C1 segment of cervical spinal cord (tissue), 14 donors: ENCODE data around the gene ASTN2.
"Not testable (repeated sequence)": the region's sequence is repeated elsewhere in the genome, so short reads cannot be mapped to it uniquely, and the experiment has no call there.

ENCODE experiments used
- DNase-seq, 14 donors: peaks; one replicate each; lab custom pipeline; 2025; lab: John Stamatoyannopoulos, UW

ASTN2 gene

DNA sequence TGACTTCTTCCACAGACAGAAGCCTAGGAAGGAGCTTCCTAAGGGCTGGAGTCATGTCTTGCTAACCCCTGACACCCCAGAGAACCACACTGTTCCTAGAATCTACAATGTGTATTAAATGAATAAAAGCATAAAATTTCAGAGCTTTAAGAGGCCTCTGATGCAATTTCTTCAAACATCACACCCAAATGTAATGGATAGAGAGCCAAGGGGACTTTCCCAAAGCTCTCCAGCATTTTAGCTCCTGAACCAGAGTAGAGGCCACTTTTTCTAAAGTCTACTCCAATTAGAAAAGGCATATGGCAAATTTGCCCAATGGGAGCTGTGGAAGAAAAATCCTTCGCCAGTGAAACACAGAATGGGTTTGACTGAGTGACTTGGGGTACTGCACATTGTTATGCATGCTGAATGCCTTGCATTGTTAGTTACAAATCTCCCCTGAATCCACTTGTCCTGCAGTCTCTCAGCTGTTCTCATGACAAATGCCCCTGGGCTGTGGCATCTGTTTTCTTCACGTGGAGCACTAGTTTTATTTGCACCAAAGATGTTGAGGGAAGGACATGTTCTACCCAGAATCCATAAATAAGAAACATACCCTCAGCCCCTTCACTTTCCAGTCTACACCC, 334.0 kb downstream of the ASTN2 start:
- no peak for DNase-seq

DNA sequence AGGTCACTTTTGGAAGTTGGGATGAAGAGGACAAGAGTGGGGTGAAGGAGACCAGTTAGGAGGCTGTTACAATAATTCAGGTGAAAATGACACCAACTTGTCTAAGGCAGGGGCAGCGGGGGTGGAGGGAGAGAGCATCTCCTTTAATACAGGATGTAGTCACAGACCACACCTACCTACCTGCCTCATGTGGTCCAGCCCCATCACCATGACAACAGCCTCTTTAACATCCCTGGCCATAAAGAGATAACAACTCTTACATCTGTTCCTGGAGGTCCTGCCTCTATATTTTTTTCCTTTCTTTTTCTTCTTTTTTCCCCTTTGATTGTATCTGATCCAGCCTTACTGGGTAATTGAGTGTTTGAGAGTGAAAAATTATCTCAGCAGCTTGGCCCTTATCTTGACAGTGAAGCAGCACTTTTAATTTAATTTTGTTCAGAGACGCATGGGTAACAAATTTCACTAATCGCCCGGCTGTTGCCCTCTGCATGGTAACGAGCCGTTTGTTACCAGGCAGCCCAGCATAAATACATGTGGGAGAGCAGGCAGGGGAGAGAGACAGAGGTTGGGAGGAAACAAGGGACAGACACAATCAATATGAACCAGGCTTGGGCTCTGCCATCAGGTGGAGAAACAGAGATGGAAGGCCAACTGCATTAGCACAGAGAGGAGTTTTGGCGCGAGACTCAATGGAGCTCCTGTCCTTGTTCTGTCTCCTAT, 338.1 kb downstream of the ASTN2 start:
- DNase-seq: no peak

DNA sequence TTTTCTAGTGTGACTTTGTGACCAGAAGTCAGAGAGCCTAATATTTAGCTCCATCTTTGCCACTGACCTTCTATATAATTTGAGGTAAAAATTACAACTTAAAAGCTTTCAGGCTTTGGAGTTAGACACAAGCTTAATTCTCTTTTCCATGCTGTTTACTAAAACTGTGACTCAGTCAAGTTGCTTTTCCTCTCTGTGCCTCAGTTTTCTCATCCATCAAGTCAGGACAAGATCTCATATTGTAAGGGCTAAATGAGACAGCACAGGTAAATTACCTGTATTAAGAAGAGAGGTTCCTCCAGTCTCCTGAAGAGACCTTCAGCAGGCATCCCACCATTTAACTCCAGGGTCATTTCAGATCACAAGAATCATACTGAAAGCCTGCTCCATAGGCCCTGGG, 339.2 kb downstream of the ASTN2 start:
- DNase-seq: no peak

DNA sequence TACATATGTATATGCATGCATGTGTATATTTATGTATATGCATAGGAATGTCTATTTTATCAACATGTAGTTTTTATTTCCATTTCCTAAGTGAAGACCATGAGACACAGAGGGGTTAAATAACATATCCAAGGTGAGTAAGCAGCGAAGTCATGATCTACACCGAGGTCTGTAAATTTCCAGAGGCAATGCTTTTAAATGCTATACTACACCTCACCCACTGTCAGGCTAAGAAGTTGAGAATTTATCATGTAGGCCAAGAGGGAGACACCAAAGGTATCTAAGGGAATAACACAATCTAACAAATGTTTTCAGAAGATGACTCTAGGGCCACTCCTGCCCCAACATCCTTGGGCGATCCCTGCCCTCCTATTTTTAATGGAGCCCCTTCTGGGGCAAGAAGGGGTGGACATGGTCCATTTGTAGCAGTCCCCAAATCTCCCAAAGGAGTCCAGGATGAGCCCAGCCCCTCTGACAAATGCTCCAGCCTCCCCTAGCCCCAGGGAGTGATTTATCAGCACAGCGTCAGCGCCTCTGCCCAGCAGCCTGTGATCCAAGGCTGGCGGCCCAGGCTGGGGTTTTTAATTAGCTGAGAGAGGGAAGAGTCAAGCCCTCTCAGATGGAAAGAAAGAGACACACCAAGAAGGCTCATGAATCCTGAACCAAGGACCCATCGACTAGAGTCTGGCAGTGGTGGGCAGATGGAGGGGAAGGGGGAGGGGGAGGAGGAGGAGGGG, 339.9 kb downstream of the ASTN2 start:
- no peak for DNase-seq

DNA sequence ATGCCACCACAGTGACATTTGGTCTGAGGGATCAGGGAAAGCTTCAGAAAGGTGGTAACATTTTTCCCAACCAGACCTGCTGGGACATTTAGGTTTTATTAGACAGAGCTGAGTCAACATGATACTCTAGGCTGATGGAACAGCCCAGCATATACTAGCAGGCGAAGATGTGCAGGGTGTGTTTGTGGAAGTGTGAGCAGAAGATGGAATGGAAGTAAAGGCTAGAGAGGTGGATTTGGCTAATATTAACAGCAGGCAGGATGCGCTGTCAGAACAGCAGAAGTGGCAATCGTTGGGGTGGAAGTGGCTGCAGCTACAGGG, 340.6 kb downstream of the ASTN2 start:
- no peak for DNase-seq

DNA sequence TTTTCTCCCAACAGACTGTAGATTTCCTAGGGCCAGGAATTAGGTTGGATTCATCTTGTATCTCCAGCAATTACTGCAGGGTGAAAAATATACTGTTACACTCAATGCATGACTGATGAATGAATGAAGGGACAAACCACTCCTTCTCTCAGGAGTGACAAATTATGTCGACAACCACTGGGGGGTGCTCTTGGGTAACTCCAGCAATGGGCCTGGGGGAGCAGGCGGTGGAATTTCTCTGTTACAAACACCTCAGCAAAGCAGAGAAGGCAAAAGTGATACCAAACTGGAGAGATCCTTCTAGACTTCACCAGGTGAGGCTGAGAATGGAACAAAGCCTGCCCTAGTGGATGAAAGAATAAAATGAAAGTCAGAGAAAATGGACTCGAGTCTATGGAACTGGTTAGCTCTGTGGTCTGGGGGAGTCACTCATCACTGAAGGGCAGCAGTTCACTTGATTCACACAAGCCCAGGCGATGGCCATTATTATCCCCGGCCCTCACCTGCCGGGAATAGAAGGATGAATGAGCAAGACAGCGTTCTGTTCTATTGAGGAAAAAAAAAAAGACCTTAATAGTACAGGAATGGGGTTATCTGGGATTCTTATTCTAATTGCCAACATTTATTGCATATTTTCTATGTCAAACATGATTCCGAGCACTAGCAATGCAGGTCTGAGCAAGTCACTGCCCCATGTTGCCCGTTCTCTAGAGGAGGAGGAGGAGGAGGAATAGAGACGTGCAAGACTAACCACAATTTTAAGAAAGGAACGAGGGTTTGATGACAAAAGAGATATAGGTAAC, 341.1 kb downstream of the ASTN2 start:
- DNase-seq: peak in 6 of 14 donors; percentile 11 to 41 (median 23)

DNA sequence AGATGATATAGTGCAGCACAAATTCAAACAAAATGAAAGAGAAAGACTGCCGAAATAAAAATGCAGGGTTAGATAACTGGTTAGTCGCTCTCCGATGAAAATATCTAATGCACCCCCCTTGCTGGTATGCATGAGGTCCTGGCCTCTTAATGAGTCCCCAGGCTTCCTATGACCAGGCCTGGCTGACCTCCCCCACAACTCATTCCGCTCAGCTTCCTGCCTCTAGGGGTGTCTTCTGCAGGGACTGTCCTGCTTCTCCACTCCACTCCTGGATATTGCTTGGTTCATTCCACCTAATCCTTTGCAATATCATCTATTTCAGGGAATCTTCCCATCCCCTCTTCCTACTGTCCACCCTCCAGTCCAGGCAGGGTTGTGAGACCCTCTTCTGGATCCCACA, 341.8 kb downstream of the ASTN2 start:
- DNase-seq: no peak

DNA sequence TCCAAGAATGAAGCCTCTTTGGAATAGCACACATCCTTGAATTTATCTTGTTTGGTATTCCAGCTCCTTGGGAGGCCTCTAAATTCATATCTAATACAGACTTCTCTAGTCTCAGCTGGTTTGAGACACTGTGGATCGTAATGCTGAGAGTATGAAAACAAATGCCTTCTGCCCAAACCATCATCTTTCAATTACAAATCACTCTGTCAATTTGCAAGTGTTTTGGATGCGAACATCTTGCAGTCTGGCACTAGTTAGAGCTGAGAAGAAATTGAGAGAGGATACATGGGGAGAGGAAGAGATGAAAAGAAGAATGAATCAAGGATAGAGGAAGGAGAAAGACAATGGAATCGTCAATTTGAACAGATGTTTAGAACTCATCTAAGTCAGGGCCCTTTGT, 342.6 kb downstream of the ASTN2 start:
- no peak for DNase-seq

DNA sequence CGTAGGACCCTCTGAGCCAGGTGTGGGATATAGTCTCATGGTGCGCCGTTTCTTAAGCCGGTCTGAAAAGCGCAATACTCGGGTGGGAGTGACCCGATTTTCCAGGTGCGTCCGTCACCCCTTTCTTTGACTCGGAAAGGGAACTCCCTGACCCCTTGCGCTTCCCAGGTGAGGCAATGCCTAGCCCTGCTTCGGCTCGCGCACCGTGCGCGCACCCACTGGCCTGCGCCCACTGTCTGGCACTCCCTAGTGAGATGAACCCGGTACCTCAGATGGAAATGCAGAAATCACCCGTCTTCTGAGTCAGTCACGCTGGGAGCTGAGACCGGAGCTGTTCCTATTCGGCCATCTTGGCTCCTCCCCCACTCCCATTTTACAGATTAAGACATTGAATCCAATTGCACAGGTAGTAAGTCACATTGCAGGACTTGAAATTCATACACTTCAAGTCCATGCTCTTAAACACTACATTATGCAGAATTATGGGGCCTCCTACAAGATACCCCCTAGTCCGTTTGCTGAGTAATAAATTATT, 343.1 kb downstream of the ASTN2 start:
- not testable (repeated sequence) for DNase-seq

DNA sequence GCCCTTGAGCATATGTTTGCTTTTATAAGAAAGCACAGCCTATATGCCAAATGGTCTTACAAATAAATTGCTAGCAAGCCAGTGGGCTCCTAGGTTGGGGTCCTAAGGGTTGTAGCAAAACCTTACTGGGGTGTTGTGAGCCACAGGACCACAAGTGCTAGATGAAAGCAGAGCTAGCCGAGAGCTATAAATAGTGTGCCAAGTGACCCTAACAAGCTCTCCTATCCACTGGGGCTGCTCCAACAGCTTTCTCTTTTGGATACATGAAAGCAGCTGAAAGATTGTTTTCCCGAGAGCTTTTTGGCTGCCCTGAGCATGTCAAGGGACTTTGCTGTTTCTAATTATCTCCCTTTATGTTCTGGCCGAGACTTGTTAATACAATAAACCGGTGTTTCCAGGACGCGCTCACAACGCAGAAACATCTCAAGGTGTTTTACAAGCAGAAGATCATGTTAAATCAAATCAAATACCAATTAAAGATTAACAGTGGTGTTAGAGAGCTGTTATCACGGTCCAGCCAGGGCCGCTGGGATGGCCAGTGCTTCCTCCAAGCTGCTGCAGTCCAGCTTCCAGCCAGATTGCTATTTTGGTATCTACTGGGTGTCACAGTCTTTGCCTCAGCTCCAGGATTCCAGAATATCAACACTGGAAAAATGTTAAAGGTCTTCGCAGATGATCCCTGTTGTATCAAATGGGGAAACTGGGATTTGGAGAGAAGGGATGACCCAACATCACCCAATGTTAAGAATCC, 351.0 kb downstream of the ASTN2 start:
- DNase-seq: no peak

DNA sequence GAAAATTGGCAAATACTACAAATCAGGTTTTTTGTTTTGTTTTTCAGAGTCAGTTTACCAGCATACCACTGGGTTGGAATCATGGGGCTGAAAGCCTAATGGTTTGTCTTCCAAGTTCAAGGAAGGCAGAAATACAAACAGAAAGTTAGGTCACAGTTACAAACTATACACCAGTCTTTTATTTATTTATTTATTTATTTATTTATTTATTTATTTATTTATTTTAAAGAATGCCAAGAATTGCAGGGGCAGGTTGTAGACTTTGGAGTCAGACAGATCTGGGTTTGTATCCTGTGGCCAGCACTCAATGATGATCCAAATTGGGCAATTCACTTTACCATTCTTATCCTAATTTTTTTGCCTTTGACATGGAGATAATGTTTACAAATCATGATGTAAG, 353.9 kb downstream of the ASTN2 start:
- no peak for DNase-seq

DNA sequence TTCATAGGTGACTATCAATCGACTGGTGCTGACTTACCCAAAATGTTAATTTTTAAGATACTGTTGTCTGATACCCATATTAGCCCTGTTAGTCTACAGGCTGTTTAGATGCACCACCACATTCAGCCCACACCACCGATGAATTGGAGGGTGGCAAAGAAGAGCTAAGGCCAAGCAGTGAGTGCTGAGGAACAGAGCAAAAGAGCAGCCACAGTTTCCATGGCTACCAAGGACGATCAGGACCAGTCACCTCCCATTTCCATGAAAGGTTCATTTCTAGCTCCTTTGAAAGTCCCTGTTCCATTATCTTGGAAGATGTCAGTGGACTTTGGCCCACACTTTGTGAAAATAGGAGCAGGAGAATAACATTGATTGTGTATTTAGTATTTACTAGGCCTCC, 364.9 kb downstream of the ASTN2 start:
- DNase-seq: peak in 1 of 14 donors; percentile 17

DNA sequence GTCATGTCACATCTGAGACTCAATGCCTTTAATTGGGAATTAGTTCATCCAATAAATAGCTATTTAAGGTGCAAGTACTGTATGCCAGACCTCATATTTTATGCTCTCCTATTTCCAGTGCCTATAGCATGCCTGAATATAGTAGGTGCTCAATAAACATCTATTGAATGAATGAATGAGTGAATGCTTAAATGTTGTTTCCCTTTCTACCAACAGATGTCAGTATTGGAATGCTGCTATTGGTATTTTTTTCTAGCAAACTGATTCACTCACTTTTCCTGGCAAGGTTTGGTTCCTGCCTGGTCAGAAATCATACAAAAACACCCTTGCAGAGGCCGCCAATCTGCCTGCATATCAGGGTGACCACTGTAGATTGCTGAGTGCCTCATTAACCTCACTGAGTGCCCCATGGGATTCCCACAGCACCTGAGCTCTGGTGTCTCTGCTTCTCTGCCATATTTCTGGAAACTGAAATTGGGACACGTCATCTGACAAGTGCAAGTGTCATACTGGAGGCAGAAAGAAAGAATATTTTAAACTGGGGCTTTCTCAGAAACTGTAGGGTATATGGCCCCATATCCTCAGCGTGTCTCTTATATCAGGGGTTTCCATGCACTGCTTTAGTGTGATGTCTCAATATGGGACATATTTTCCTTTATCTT, 368.1 kb downstream of the ASTN2 start:
- DNase-seq: no peak

DNA sequence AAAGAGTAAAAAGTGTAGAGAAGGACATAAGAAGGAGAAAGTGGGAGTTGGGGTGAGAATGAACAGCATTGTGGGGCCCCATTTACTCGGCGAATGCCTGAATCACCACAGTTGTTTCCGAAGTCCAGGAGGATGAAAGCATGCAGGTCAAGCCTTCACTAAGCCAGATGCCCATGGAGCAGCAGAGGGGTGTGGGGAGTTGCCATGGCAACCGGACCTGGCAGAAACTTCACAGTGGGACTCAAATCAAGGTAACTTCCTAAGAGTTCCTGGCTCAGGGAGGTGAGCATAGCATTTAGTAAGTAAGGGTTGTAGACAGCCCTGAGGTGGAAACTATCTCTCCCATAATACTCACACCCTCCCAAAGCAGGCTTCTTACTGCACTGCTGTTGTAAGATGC, 370.6 kb downstream of the ASTN2 start:
- DNase-seq: peak in 1 of 14 donors; percentile 52

DNA sequence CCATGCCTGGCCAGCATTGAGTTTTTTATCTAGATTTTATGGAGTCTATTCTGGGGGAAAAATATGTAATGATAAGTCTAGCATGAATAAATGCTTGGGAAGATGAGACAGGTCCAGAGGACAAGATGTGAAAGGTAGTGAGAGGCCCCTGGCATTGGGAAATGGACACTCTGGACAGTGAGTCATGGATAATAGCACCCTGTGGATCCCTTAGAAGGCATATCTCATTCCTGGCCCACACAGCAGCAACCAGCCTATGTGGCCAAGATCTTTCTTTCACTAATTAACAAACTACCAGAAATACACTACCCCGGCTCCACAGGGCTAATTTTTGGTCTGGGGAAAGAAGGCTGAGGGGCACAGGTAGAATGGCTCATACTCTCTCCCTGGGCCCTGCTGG, 371.7 kb downstream of the ASTN2 start:
- DNase-seq: no peak

DNA sequence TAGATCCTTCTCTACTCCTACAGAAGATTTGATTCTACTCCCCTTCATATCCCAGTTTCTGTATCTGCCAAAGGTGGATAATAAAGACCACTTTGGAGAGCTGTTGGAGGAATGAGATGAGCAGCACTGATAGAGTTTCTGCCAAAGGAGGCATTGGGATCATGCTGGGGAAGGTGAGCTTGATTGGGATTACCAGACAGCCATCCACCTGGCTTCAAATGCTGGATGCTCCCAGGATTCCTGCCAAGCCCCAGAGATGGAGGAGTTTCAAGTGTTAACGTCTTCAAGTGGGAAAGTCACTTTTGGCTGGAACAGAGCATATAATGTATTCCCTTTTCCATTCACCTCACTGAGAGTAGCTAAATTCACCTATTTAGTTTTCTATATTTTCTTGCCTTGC, 379.3 kb downstream of the ASTN2 start:
- DNase-seq: peak in 1 of 14 donors; percentile 72

DNA sequence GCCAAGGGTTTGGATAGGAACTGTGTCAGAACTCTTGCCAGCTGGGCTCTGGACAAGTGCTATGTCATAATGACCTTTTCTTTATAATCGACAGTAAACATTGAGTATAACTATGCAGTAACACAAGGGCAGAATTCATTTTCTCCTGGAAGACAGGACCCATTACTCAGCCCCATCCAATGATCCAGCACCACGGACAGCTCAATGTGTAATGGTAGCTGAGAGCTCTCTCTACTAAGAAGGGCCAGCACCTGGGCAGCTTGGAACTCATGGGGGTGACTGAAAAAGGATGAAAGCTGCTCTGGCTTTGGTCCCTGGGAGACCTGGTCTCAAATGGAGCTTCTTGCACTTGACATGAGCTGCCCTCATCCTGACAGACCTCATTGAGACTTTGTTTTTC, 380.0 kb downstream of the ASTN2 start:
- peak in 1 of 14 donors; percentile 18 for DNase-seq

DNA sequence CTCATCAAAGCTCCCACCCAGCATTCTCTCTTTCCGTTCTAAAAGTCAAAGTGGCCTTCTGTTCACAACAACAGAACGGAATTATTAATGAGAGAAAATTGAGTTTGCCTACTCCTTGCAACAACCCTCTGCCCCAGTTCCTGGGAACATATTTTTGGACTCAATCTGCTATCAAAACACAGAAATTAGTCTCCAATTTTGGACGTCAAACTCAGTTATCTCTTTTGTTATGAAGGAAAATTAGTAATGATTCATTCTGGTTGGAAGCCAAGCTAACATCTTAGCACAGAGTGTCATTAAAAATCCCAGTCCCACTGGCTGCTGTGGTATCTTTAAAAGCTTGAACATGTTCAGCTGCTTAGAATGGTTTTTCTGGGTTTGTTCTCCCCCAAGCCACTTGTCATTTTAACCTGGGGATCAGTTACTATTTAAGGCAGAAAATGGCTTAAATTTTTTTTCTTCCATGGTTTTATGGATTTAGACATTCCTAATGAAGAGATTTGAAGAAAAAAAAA, 384.5 kb downstream of the ASTN2 start:
- no peak for DNase-seq

DNA sequence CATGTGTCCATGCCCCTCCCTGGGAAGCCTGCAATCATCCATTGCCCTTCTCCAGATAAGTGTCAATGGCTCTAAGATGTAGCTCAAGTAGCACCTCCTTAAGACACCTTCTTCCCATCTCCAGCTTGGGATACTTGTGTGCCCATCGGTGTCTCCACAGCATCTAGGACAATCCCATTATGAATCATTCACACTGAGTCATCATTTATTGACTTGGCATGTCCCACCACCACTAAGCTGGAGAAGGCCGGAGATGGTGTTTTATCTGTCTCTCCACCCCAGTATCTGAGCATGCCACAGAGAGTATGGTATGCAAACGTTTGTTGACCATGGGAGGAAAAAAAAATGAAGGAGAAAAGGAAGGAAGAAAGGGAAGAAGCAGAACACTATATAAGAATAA, 385.5 kb downstream of the ASTN2 start:
- DNase-seq: no peak

DNA sequence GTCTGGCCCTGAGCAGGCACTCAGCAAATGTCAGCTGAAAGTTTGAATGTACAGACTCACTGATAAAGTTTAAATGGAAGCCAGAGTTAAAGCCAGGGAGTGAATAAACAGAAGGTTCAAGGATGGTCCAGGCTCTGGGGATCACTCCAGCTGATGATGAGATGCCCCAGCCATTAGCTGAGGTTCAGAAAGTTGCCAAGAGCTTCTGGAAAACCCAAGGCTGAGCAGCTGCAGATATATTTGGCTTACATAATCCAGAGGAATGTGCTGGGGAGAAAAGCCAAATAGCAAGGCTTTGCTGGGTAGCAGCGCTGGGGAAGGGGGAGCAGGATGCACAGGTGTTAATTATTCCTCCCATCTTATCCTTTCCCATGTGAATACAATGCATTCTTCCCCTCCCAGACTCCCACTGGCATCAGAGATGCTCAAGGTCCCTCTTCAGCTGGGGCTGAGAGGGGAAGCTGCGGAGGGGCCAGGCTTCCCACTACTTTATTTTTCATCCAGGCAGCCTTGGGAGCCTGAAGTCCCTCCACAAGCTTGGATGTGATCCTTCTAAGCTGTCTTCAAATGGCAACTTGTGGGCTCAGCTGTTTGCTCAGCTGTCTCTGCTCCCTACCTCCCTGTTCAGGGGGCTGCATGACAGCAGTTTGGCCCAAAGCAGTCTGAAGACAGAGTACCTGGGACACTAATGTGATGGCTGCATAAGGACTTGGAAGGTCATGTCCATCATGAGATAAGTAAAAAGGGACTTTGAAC, 386.6 kb downstream of the ASTN2 start:
- DNase-seq: no peak
